A673 (cell line): ENCODE results near the gene BBS2.

ENCODE experiments used
- CTCF ChIP-seq: fragments of 300-800, 200-600 bp; sonication (generic); conservative IDR thresholded peaks from 2 replicates; pipeline ENCODE4 v1.5.1; 2017; ENCODE audit warnings: low read depth, mild to moderate bottlenecking, antibody characterized with exemption, low read length, moderate library complexity, mixed read lengths
- EZH2 ChIP-seq: fragments of 200-600 bp; sonication (generic); IDR thresholded peaks from 2 replicates; pipeline ENCODE4 v1.6.1; 2017; ENCODE audit warnings: borderline replicate concordance, low read depth, mild to moderate bottlenecking, mixed read lengths, antibody characterized with exemption, low read length; ENCODE audit not compliant: poor library complexity, severe bottlenecking

GRCh38 chr16:56547120-56547948 is 27.5 kb upstream of the BBS2 start:
- no peak for TF ChIP-seq CTCF
- no peak for TF ChIP-seq EZH2
